T-helper 1 cell treated with Interleukin-12 subunit alpha and Interleukin-12 subunit beta and Interleukin-4 antibody, amounts not matched to agents 30 ng/mL and 1 ng/mL, for 36 hours (primary cell): ENCODE results near the gene SPARC. TPM values are rescaled to one million over a fixed set of nuclear protein-coding genes. Genes with fewer than 3 reads are reported as not detected.
"Not testable (repeated sequence)": the region's sequence is repeated elsewhere in the genome, so short reads cannot be mapped to it uniquely, and the experiment has no call there.

Source experiments
- intact Hi-C: fragments of 100-400 bp; cut with micrococcal nuclease; formaldehyde crosslinking; loops from one replicate; pipeline ENCODE4 v1.15.1; 2024
- total RNA-seq: library from RNA; stranded (reverse); gene quantifications from 2 replicates; pipeline ENCODE4 v1.2.3, GENCODE V29; 2022

Gene SPARC
- total RNA-seq, 1 donor from 2014 or later = 0.42 TPM

DNA sequence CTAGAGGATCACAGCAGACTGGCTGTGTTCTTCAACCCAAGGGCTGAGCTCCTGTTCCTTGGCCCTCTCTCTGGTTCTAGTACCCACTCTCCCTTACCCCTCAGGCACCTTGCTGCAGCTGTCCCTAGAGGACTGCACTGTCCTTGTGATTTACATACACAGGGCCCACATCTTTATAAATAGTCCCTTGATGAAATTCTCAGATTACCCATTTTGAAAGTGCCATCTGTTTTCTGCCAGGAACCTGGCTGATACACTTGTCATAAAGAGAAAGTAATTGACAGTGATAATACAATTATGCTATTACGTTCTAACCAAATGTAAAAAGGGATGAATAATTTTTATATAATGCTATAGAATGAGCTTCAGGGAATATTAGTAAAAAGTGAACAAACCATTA is 16.5 kb upstream of the SPARC start:
- intact Hi-C loops = no loop called here

DNA sequence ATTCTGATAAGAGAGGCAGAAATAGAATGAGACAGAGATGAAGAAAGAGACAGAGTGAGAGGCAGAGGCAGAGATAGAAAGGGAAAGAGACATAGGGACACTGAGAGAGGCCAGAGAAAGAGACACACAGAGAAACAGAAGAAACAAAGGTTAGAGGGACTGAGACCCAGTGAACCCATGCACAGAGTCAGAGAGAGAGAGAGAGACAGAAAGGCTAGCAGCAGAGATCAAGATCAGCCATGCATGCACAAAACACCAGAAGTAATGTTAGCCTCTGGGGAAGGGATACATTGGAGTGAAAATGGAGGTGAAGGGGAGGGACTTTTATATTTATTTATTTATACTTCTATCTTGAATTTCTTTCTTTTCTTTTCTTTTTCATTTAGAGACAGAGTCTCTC is 14.1 kb upstream of the SPARC start:
- intact Hi-C loops = no loop called here

- intact Hi-C loops = no loop called here
Measured at GRCh38 chr5:151700296-151700695, 13.6 kb upstream of the SPARC start.

- intact Hi-C loops = no loop called here
Measured at GRCh38 chr5:151699071-151699901, 12.6 kb upstream of the SPARC start.

- intact Hi-C loops = not testable (repeated sequence)
Measured at GRCh38 chr5:151698081-151698480, 11.4 kb upstream of the SPARC start.

GRCh38 chr5:151697452-151697851 is 10.7 kb upstream of the SPARC start:
- intact Hi-C loops = no loop called here

DNA sequence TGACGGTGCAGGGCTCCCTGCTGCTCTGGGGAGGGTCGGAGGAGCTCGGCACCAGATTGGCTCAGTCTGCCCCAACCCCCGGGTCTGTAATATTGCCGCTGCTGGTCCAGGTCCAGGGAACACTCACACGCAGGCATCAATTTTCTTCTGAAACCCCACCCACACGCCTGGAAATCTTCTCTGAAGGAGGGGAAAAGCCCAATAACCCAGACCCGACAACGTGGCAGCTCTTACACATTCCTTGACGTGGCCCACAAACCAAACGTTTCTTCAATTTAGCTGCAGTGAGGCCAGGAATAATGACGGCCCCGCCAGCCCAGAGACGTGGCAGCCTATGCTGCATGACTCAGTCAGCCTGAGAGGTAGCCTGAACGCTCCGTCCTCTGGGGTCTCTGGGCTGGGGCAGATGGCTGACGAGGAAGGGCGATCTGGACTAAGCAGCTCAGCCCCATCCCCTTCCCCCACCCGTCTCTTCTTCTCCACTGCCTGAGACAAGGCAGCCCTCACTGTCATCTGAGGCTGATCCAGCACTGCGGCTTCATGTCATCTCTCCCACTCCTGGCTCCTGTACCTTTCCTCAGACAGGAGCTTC is 9.9 kb upstream of the SPARC start:
- intact Hi-C loops = no loop called here

DNA sequence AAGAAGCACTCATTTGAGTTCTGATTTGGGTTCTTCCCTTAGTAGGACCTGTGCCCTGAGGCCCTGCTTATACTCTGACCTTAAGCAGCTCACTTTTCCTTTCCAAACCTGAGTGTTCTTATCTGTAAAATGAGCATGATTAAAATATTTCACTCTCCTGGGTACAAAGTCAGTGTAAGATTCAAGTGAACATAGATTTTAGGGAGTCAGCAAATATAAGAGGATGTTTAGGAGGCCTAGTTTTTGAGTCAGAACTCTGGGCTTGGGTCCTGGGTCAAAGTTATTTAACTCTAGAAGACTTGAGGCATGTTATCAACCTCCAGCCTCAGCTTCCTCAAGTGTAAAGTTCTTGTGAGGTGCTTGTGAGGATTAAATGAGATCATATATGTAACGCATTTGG is 8.7 kb upstream of the SPARC start:
- intact Hi-C loops = no loop called here

DNA sequence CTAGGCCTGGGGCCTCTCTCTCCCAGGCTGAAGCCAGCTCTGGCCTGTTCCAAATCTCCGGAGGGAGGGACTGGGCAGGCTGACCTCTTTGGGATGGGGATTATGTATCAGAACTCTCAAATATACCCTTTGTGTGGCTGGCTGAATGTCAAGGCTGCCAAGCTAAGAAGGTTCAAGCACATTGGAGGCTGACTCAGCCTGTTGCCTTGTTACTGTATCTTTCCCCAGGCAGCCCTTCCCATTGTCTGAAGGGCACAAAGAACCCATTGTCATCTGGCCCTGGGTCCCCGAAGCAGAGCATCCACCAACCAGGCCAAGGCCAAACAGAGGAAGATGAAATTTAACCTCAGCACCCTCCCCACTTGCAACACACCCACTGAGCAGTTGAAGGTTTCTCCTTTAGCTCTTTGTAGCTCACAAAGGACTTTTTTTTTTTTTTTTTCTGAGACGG is 7.3 kb upstream of the SPARC start:
- intact Hi-C loops = no loop called here

DNA sequence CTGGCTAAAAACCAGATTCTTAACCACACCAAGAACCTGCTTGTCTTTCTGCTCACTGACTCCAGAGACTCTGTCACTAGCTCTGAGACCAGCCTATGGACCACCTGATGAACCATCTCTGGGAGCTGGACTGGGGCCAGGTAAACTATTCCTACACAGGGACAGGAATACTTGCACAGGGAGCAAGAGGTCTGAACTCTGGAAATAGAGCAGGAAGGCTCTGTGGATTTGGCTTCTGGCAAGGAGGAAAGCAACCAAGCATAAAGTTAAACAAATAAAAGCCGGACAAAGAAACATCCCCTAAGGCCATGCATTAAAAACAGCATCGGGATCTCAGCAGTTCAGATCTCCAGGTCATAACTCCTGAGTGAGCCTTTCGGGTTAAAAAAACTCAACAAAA is 5.6 kb upstream of the SPARC start:
- intact Hi-C loops = no loop called here

DNA sequence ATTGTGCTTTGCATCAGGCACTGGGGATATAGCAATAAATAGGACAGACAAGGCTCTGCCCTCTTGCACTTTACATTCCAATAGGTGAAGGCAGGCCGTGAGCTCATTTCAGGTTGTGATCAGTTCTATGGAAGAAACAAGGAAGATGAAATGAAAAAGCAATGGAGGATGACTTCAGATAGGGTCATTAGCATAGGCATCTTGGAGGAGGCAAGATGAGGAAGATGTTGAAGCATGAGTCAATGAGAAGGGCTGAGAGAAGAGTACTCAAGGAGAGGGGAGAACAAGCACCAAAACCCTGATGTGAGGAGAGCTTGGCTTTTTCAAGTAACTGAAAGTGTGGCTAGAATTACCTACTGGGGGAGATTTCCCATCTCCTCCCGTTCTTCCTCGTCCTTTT is 5.0 kb upstream of the SPARC start:
- intact Hi-C loops = no loop called here

DNA sequence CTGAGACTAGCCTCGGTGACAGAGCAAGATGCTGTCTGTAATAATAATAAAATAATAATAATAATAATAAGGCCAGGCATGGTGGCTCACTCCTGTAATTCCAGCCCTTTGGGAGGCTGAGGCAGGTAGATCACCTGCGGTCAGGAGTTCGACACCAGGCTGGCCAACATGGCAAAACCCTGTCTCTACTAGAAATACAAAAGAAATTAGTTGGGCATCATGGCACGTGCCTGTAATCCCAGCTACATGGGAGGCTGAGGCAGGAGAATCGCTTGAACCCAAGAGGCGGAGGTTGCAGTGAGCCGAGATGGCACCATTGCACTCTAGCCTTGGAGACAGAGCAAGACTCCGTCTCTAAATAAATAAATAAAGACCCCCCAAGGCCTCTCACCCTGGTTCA is 2.9 kb upstream of the SPARC start:
- intact Hi-C loops = not testable (repeated sequence)

GRCh38 chr5:151688436-151688835 is 1.7 kb upstream of the SPARC start:
- intact Hi-C loops = no loop called here

- intact Hi-C loops = no loop called here
Measured at GRCh38 chr5:151685749-151686673, 704 bp downstream of the SPARC start.

DNA sequence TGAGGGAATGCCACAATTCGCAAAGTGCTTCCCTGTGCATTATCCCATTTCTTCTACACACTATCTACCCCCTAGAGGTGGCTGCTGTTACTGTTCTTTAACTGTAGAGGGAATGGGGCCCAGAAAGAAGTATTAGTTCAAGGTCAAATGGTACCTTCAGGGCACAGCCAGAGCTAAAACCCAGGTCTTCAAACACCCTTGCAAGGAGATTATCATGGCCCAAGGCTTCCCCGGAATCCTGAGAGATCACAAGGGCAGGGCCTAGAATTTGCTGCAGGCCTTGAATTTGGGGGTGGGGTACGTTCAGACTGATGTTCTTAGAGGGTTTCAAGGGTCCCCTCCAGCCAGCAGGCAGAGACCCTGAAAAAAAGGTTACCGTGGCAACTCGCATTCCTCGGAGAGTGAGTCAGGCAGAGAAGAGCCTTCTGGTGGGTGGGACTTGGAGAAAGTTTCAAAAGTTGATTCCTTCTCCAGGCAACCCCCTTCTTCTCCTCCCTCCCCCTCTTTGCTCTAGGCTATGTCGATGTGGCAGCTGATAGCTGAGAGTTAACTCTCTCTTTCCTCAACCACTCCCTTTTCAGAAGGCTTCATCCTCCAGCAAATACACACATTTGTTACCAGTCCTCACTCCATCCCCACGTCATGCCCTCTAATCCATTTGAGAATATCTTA is 1.9 kb downstream of the SPARC start:
- intact Hi-C loops = no loop called here

GRCh38 chr5:151683986-151684588 is 2.6 kb downstream of the SPARC start:
- intact Hi-C loops = no loop called here

DNA sequence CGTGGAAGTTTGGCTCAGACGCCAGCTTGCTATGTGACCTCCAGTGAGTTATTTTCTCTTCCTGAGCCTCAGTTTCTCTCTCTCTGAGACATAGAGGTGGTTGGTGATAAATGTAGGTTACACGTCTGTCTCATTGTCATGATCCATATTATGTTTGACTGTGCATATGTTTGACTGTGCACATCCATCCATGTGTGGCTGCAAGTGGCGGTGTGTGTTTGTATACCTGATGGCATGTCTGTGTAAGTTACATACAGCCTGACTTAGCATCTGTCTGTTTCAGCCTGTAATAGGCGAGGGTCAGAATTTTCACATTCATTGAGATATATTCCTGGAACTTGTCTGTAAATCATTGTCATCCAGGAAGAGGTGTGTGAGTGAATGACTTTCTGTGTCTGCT is 3.3 kb downstream of the SPARC start:
- intact Hi-C loops = no loop called here

- intact Hi-C loops = no loop called here
Measured at GRCh38 chr5:151682751-151683331, 3.9 kb downstream of the SPARC start.

GRCh38 chr5:151682240-151682639 is 4.5 kb downstream of the SPARC start:
- intact Hi-C loops = no loop called here

- intact Hi-C loops = no loop called here
Measured at GRCh38 chr5:151680944-151681427, 5.7 kb downstream of the SPARC start.

DNA sequence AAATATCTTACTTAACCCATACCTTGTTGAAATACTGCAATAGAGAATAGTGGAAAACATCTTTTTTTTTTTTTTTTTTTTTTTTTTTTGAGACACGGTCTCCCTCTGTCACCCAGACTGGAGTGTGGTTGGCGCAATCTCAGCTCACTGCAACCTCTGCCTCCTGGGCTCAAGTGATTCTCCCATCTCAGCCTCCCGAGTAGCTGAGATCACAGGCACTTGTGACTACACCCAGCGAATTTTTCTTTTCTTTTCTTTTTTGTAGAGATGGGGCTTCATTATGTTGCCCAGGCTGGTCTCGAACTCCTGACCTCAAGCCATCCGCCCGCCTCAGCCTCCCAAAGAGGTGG is 6.6 kb downstream of the SPARC start:
- intact Hi-C loops = not testable (repeated sequence)
